Panc1 (cell line): Measurements from ENCODE around the gene TENT5C. TPM values are rescaled to one million over a fixed set of nuclear protein-coding genes. Genes with fewer than 3 reads are reported as not detected.

Source experiments
- ATAC-seq: fragments of 200-7000 bp; cut with Tn5 transposase; 2 replicates; pipeline ENCODE4 v1.9.1; 2020; ENCODE audit warnings: mild to moderate bottlenecking, moderate library complexity
- BruUV-seq: library from RNA; stranded (reverse); fragments of 400-500 nt; replicated peaks from 2 replicates; lab custom pipeline; 2021; lab: Mats Ljungman, UMichigan
- CTCF ChIA-PET: fragments of 300-600 bp; sonication (Branson Sonifier 250); formaldehyde crosslinking; loops from one replicate; lab custom pipeline; 2022; ENCODE audit warnings: antibody characterized with exemption; lab: Charles Lee
- POLR2A ChIA-PET: fragments of 300-600 bp; sonication (Branson Sonifier 250); formaldehyde crosslinking; loops from one replicate; lab custom pipeline; 2022; ENCODE audit warnings: antibody characterized with exemption; lab: Charles Lee
- DNase-seq: peaks from one replicate; pipeline ENCODE4 v3.0.0-alpha.2; 2010; ENCODE audit warnings: low read depth, low spot score
- H3K27ac ChIP-seq: 2 replicates; pipeline ENCODE4 v1.5.1; 2011; ENCODE audit warnings: mild to moderate bottlenecking, low read length, inconsistent platforms
- H3K27me3 ChIP-seq: fragments of 200-500 bp; sonication (Bioruptor generic); 2 replicates; pipeline ENCODE4 v1.6.0; 2014; ENCODE audit warnings: low read length, inconsistent platforms; ENCODE audit not compliant: control insufficient read depth, insufficient read depth
- H3K36me3 ChIP-seq: fragments of 200-500 bp; sonication (Bioruptor generic); 2 replicates; pipeline ENCODE4 v1.5.1; 2014; ENCODE audit warnings: inconsistent platforms, mild to moderate bottlenecking, low read length, moderate library complexity; ENCODE audit not compliant: control insufficient read depth, insufficient read depth
- H3K4me1 ChIP-seq: 2 replicates; pipeline ENCODE4 v1.5.1; 2011; ENCODE audit warnings: inconsistent platforms, mild to moderate bottlenecking, low read length, moderate library complexity; ENCODE audit not compliant: control insufficient read depth, insufficient read depth
- H3K4me3 ChIP-seq, 2 experiments: 2 replicates each; pipeline ENCODE4 v1.5.1; 2011 to 2012; ENCODE audit warnings: low read depth in 2 of 2, low read length in 2 of 2, mild to moderate bottlenecking in 2 of 2, inconsistent platforms in 1 of 2, moderate library complexity in 1 of 2
- H3K9me3 ChIP-seq: fragments of 200-500 bp; sonication (Bioruptor generic); 2 replicates; pipeline ENCODE4 v1.5.1; 2014; ENCODE audit warnings: low read depth, mild to moderate bottlenecking, inconsistent platforms, low read length, moderate library complexity; ENCODE audit not compliant: control insufficient read depth, insufficient read depth
- POLR2AphosphoS5 ChIP-seq: IDR thresholded peaks from 2 replicates; pipeline ENCODE4 v1.6.1; 2012; ENCODE audit warnings: mild to moderate bottlenecking, low read depth, low read length, moderate library complexity
- REST ChIP-seq, 2 experiments: IDR thresholded peaks; 2 replicates each; pipeline ENCODE4 v1.6.1; 2011 to 2012; ENCODE audit warnings: low read depth in 2 of 2, control low read depth in 1 of 2, low read length in 1 of 2, mild to moderate bottlenecking in 1 of 2, moderate library complexity in 1 of 2; ENCODE audit not compliant: insufficient read depth in 1 of 2
- SIN3A ChIP-seq: IDR thresholded peaks from 2 replicates; pipeline ENCODE4 v1.6.1; 2012; ENCODE audit warnings: low read depth, mild to moderate bottlenecking, low read length, moderate library complexity, borderline replicate concordance; ENCODE audit not compliant: insufficient read depth
- TCF7L2 ChIP-seq: IDR thresholded peaks from 2 replicates; pipeline ENCODE4 v1.6.1; 2011; ENCODE audit warnings: mild to moderate bottlenecking, low read depth, low read length, inconsistent platforms
- in situ Hi-C: cut with HindIII; loops from 2 replicates; pipeline ENCODE4 v1.10.0; 2016; ENCODE audit warnings: low sequenced_read_pairs, low pct_unique_long_range_greater_than_20kb
- intact Hi-C: fragments of 100-400 bp; cut with micrococcal nuclease; formaldehyde crosslinking; loops from one replicate; pipeline ENCODE4 v1.10.0; 2022; ENCODE audit not compliant: unreplicated experiment
- total RNA-seq: library from RNA; stranded (reverse); gene quantifications from one replicate; pipeline ENCODE4 v1.2.1, GENCODE V29; 2021; ENCODE audit not compliant: unreplicated experiment
- TF ChIP-seq, protein P1 (sequence below): fragments of 450-650 bp; IDR thresholded peaks from 2 replicates; pipeline ENCODE4 v1.5.1; 2017; ENCODE audit warnings: mild to moderate bottlenecking

The TENT5C gene
- total RNA-seq, 1 experiment from 2014 or later: 8.9 TPM

DNA sequence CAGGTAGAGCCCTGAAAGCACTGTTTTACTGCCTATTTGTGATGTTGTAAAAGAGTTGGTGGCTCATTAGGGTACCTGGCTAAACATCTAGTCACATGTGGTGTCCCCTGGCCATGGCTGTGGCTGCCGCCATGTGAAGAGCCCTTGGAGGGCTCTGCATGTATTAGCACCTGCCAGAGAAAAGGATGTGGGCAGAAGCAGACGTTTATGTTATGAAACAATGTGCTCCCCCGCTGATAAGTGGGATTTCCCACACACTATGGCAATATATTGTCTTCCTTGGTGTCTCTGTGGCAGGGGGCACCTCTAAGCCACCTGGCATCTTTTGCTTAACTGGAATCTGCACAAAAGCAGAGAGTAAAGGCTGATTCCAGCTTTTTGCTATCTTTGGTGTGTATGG, 9.6 kb downstream of the TENT5C start:
- no peak for ATAC-seq
- in situ Hi-C loops (no loop called here), intact Hi-C loops (no loop called here)
- H3K27ac ChIP-seq: no peak overlapping the region
- H3K9me3 ChIP-seq: no peaks in the 10 kb centered on the region
- no peak for DNase-seq
- no peaks in the 10 kb centered on the region for H3K27me3 ChIP-seq
- TF ChIP-seq, protein P1, sequence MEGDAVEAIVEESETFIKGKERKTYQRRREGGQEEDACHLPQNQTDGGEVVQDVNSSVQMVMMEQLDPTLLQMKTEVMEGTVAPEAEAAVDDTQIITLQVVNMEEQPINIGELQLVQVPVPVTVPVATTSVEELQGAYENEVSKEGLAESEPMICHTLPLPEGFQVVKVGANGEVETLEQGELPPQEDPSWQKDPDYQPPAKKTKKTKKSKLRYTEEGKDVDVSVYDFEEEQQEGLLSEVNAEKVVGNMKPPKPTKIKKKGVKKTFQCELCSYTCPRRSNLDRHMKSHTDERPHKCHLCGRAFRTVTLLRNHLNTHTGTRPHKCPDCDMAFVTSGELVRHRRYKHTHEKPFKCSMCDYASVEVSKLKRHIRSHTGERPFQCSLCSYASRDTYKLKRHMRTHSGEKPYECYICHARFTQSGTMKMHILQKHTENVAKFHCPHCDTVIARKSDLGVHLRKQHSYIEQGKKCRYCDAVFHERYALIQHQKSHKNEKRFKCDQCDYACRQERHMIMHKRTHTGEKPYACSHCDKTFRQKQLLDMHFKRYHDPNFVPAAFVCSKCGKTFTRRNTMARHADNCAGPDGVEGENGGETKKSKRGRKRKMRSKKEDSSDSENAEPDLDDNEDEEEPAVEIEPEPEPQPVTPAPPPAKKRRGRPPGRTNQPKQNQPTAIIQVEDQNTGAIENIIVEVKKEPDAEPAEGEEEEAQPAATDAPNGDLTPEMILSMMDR: no peak
- no peak overlapping the region for H3K4me3 ChIP-seq
- H3K4me1 ChIP-seq: peaks cover 29% of the 10 kb centered on the region
- no peaks in the 10 kb centered on the region for H3K36me3 ChIP-seq
- BruUV-seq: no TSS peak
- ChIA-PET POLR2A (no interaction called here), CTCF (no interaction called here)

DNA sequence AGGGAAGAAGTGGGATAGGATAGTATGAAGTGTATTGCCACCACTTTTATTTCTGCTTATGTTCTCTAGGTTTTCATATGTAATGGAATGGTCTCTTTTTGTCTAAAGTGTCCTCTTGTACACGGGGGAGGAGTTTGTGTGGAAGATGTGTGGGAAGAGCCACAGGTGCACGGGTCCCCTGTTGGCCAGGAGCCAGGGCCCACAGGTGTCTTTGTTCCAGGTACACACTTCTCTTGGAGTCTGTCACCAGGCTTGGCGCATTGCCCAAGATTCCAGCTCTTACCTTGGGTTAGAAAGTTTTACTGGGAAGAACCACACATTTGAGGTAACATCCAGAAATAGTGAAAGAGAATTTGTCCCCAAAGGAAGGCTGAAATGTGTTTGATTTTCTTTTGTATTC, 10.5 kb downstream of the TENT5C start:
- ChIA-PET CTCF (no interaction called here), POLR2A (no interaction called here)
- intact Hi-C loops: no loop called here
- TF ChIP-seq POLR2AphosphoS5 (no peak), TCF7L2 (no peak), REST (IDR thresholded peaks at IDR 0.05; ENCODE audit: insufficient read depth in 1 of 2, low read depth in 2 of 2, low read length in 1 of 2) (no peak), SIN3A (no peak)
- TF ChIP-seq, protein P1: no peak
- H3K27me3 ChIP-seq: no peaks in the 10 kb centered on the region
- no peak overlapping the region for H3K27ac ChIP-seq
- no peak overlapping the region for H3K4me3 ChIP-seq
- peaks cover 29% of the 10 kb centered on the region for H3K4me1 ChIP-seq
- in situ Hi-C loops: no loop called here
- BruUV-seq: no TSS peak
- no peaks in the 10 kb centered on the region for H3K36me3 ChIP-seq
- H3K9me3 ChIP-seq: no peaks in the 10 kb centered on the region
- DNase-seq (no peak), ATAC-seq (no peak)
